Measurements from ENCODE around the gene NPDC1. TPM values are rescaled to one million over a fixed set of nuclear protein-coding genes. Genes with fewer than 3 reads are reported as not detected.

Gene NPDC1
- total and polyA plus RNA-seq, 2 donors (not counting 1 experiment from before 2014, with no cell fraction given), result 0.17 to 0.19 TPM

GRCh38 chr9:137048655-137049543 is 2.9 kb upstream of the NPDC1 start:
- no peak for TF ChIP-seq EZH2 (IDR thresholded peaks at IDR 0.05; ENCODE audit: borderline replicate concordance, insufficient read depth, low read depth, low read length, poor library complexity, severe bottlenecking)
- no peak for TF ChIP-seq CTCF (IDR thresholded peaks at IDR 0.05)

More at GRCh38 chr9:137048655-137049543, 2.9 kb upstream of the NPDC1 start:
- ATAC-seq (ENCODE audit: low read depth) (no peak), DNase-seq (no peak)
- no peak overlapping the region for H3K27ac ChIP-seq (ENCODE audit: low read length in 2 of 2)
- peaks cover 0 to 92% (median 59%) of the 10 kb centered on the region in 4 experiments for H3K27me3 ChIP-seq (replicated peaks in 1 of 4; ENCODE audit: control extremely low read depth in 1 of 4, control insufficient read depth in 3 of 4, insufficient read depth in 4 of 4, low read length in 3 of 4)
- no peaks in the 10 kb centered on the region for H3K9me3 Mint-ChIP-seq (ENCODE audit: insufficient read depth)
- H3K9me3 ChIP-seq (ENCODE audit: control extremely low read depth in 1 of 3, control insufficient read depth in 2 of 3, insufficient read depth in 1 of 3, low read length in 2 of 3), result peaks cover 0 to 39% (median 0%) of the 10 kb centered on the region in 3 donors
- WGBS (ENCODE audit: insufficient coverage), result 47% methylated on average over 70 of the region's 72 CpGs
- H3K4me1 Mint-ChIP-seq, result peaks cover 15% of the 10 kb centered on the region
- intact Hi-C loops (cut with micrococcal nuclease), result no loop called here
- peaks cover 5% of the 10 kb centered on the region for H4K20me1 ChIP-seq (ENCODE audit: control insufficient read depth, insufficient read depth, low read length, poor library complexity, severe bottlenecking)
- H3K4me3 Mint-ChIP-seq, result no peak overlapping the region
- CTCF ChIA-PET, result interaction anchor here (0.7 to 3.2 kb wide), 4 partner anchors 11 to 250 kb away, joined by 3 to 22 read pairs (median 6); no protein-coding TSS in a partner anchor
- no peak overlapping the region for H3K9ac ChIP-seq (ENCODE audit: low read length)
- peaks cover 17% of the 10 kb centered on the region for H3K27me3 Mint-ChIP-seq
- H3K4me2 ChIP-seq (replicated peaks; ENCODE audit: low read depth, low read length, poor library complexity, severe bottlenecking), result no peak overlapping the region
- H3K79me2 ChIP-seq (ENCODE audit: control insufficient read depth, insufficient read depth, low read length), result no peaks in the 10 kb centered on the region
- POLR2A ChIA-PET, result no interaction called here
- peaks cover 38 to 51% of the 10 kb centered on the region in 2 donors for H3K4me1 ChIP-seq (ENCODE audit: control insufficient read depth in 2 of 2, insufficient read depth in 2 of 2, low read length in 2 of 2)
- H3K27ac Mint-ChIP-seq, result no peak overlapping the region
- H2AFZ ChIP-seq (ENCODE audit: insufficient read depth, low read depth, low read length, poor library complexity, severe bottlenecking), result no peak overlapping the region
- H3K4me3 ChIP-seq (ENCODE audit: control extremely low read depth in 1 of 5, extremely low read depth in 1 of 5, insufficient read depth in 1 of 5, low read depth in 2 of 5, low read length in 4 of 5), result no peak overlapping the region
- H3K36me3 ChIP-seq (replicated peaks in 1 of 2; ENCODE audit: control extremely low read depth in 1 of 2, control insufficient read depth in 1 of 2, extremely low read depth in 1 of 2, insufficient read depth in 2 of 2, low read length in 1 of 2), result no peaks in the 10 kb centered on the region

Measured in B cell (primary cell).